A549 treated with ZK216348 at 1 μM for 4 hours (cell line): Measurements from ENCODE around the gene ZGLP1. TPM values are rescaled to one million over a fixed set of nuclear protein-coding genes. Genes with fewer than 3 reads are reported as not detected.

Experiments used
- total RNA-seq: library from RNA; stranded (reverse); fragments of 200-300 nt; extraction: Qiagen RNA extraction; gene quantifications from 5 replicates; pipeline ENCODE4 v1.2.3, GENCODE V29; 2022; ENCODE audit warnings: low read depth

Gene ZGLP1
- total RNA-seq = 1.1 to 2.5 TPM (median 2.3 TPM) in 5 replicates

GRCh38 chr19:10309423-10309822 lies at the start of gene ZGLP1:
Gene ZGLP1 (minus strand): TSS chr19:10309815.

GRCh38 chr19:10339380-10339960 lies 29.9 kb upstream of the ZGLP1 start, which contains the start of gene ICAM3:
Gene ICAM3 (minus strand): TSS chr19:10339624. CDS start chr19:10339614, 10 bp downstream.

GRCh38 chr19:10332965-10333757 lies 23.5 kb upstream of the ZGLP1 start, which contains the start of gene RAVER1:
Gene RAVER1 (minus strand): TSS chr19:10333529. CDS start chr19:10333507, 22 bp downstream.

GRCh38 chr19:10315335-10316214 lies 6.0 kb upstream of the ZGLP1 start, which contains the start of gene FDX2:
Gene FDX2 (minus strand): TSS chr19:10316015. CDS start chr19:10315996, 19 bp downstream.

GRCh38 chr19:10289836-10290356 lies 19.7 kb downstream of the ZGLP1 start, which contains the start of gene ICAM5:
Gene ICAM5 (plus strand): TSS chr19:10289952. CDS start chr19:10290044, 92 bp downstream.

GRCh38 chr19:10286803-10287737 lies 22.5 kb downstream of the ZGLP1 start, which contains the start of gene ICAM4:
Gene ICAM4 (plus strand): TSS chr19:10286955. CDS start chr19:10287013, 58 bp downstream.

GRCh38 chr19:10270616-10271394 lies 38.8 kb downstream of the ZGLP1 start, which contains the start of gene ICAM1:
Gene ICAM1 (plus strand): TSS chr19:10271120. CDS start chr19:10271160, 40 bp downstream.

Other genes starting within 250 kb of the ZGLP1 start
- gene SHFL, start 223.5 kb downstream of the ZGLP1 start, total RNA-seq = 5.4 to 11.1 TPM (median 7.4 TPM) in 5 replicates
- gene ANGPTL6, start 207.1 kb downstream of the ZGLP1 start, total RNA-seq = 0.14 TPM in 1 of 5 replicates, not detected in the others
- 37.1 to 62.5 TPM (median 51.9 TPM) in 5 replicates for gene PPAN, start 203.5 kb downstream of the ZGLP1 start, total RNA-seq
- gene P2RY11, start 198.1 kb downstream of the ZGLP1 start, total RNA-seq = 3.1 to 12.6 TPM (median 7.5 TPM) in 5 replicates
- 137 to 194 TPM (median 166 TPM) in 5 replicates for gene EIF3G, start 189.9 kb downstream of the ZGLP1 start, total RNA-seq
- 54.4 to 64.6 TPM (median 63.6 TPM) in 5 replicates for gene DNMT1, start 114.9 kb downstream of the ZGLP1 start, total RNA-seq
- gene S1PR2, start 78.5 kb downstream of the ZGLP1 start, total RNA-seq = 0.65 to 1.2 TPM (median 0.86 TPM) in 5 replicates
- 45.8 to 76.2 TPM (median 71.8 TPM) in 5 replicates for gene MRPL4, start 57.6 kb downstream of the ZGLP1 start, total RNA-seq
- 2.9 to 4.9 TPM (median 4.2 TPM) in 5 replicates for gene ICAM1, start 38.7 kb downstream of the ZGLP1 start, total RNA-seq
- gene ICAM4, start 22.9 kb downstream of the ZGLP1 start, total RNA-seq = 0.36 TPM in 1 of 5 replicates, not detected in the others
- 0.46 to 1.8 TPM (median 0.72 TPM) in 5 replicates for gene ICAM5, start 19.9 kb downstream of the ZGLP1 start, total RNA-seq
- 13.9 to 37.4 TPM (median 32.8 TPM) in 5 replicates for gene FDX2, start 6.2 kb upstream of the ZGLP1 start, total RNA-seq
- 15.4 to 30.9 TPM (median 29.1 TPM) in 5 replicates for gene RAVER1, start 23.7 kb upstream of the ZGLP1 start, total RNA-seq
- 6.3 to 9.9 TPM (median 8.0 TPM) in 5 replicates for gene ICAM3, start 29.8 kb upstream of the ZGLP1 start, total RNA-seq
- 25.9 to 50.4 TPM (median 45.7 TPM) in 5 replicates for gene TYK2, start 70.8 kb upstream of the ZGLP1 start, total RNA-seq
- 152 to 223 TPM (median 191 TPM) in 5 replicates for gene CDC37, start 93.7 kb upstream of the ZGLP1 start, total RNA-seq
- 2.9 to 5.3 TPM (median 4.7 TPM) in 5 replicates for gene PDE4A, start 110.7 kb upstream of the ZGLP1 start, total RNA-seq
- 46.2 to 74.0 TPM (median 59.3 TPM) in 5 replicates for gene KEAP1, start 193.5 kb upstream of the ZGLP1 start, total RNA-seq
- 1.3 to 2.7 TPM (median 2.2 TPM) in 5 replicates for gene S1PR5, start 207.6 kb upstream of the ZGLP1 start, total RNA-seq
- 13.6 to 24.2 TPM (median 20.8 TPM) in 5 replicates for gene ATG4D, start 234.1 kb upstream of the ZGLP1 start, total RNA-seq